HG02759 (cell line): ENCODE measurements around the gene GPR137.
A peak's percentile ranks its signal among the peaks of the same experiment; 100 is the strongest.

Source experiments
- ATAC-seq: cut with Tn5 transposase; IDR thresholded peaks from one replicate; pipeline ENCODE4 v1.9.1; 2021; ENCODE audit warnings: mild to moderate bottlenecking, moderate library complexity; ENCODE audit not compliant: unreplicated experiment

GPR137 gene

GRCh38 chr11:64284048-64284961 lies 1.3 kb upstream of the GPR137 start, which contains the start of gene BAD:
TSS of gene BAD (minus strand) at chr11:64284665. CDS start at chr11:64284368, 297 bp downstream.
- peak; percentile 74 for ATAC-seq

GRCh38 chr11:64285885-64286800 lies 495 bp downstream of the GPR137 start:
- peak; percentile 0 for ATAC-seq

- ATAC-seq, result no peak
These were observed 1.1 kb downstream of the GPR137 start for GRCh38 chr11:64286801-64287159.

DNA sequence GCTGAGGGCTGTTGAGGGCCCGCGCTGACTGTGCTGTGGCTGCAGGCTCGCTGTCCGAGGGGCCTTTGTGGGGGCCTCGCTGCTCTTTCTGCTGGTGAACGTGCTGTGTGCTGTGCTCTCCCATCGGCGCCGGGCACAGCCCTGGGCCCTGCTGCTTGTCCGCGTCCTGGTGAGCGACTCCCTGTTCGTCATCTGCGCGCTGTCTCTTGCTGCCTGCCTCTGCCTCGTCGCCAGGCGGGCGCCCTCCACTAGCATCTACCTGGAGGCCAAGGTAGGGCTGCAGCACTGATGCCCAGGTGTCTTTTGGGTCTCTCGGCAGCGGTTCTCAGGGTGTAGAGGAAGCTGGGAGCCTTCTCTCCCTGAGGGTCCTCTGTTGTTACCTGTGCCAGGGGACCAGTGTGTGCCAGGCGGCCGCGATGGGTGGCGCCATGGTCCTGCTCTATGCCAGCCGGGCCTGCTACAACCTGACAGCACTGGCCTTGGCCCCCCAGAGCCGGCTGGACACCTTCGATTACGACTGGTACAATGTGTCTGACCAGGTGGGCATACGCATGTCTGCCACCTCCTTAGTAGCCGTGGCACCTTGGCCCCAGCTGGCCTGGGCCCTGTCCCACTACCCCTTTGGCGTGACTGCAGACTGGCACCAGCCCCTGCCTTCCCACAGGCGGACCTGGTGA lies 2.2 kb downstream of the GPR137 start:
- no peak for ATAC-seq

- no peak for ATAC-seq
These were observed 2.7 kb downstream of the GPR137 start for GRCh38 chr11:64288353-64288750.

DNA sequence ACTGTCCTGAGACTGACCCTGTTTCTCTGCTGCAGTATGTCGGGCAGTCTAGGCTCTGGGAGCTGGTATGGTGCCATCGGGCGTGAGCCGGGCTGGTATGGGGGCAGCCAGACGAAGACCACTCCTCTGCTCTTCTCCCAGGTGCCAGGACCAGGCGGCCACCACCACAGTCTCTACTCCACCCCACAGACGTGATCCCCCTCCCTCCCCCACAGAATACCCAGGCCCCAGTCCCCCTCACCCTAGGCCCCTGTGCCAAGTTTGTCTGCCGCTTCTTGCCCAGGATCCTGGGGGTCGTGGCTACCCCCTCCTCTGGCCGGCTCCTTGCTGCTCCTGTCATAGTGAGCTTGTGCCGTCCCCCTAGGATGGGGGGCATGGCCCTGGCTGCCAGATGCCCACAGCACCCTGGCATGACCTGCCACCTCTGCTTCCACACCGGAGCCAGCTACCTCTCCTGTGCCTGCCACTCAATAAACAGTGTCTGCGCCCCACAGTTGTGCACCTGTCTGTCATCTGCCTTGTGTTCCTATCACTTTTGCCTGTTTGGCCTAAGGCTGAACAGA lies 3.4 kb downstream of the GPR137 start:
- no peak for ATAC-seq

- no peak for ATAC-seq
These were observed 5.0 kb downstream of the GPR137 start for GRCh38 chr11:64290352-64291261.

DNA sequence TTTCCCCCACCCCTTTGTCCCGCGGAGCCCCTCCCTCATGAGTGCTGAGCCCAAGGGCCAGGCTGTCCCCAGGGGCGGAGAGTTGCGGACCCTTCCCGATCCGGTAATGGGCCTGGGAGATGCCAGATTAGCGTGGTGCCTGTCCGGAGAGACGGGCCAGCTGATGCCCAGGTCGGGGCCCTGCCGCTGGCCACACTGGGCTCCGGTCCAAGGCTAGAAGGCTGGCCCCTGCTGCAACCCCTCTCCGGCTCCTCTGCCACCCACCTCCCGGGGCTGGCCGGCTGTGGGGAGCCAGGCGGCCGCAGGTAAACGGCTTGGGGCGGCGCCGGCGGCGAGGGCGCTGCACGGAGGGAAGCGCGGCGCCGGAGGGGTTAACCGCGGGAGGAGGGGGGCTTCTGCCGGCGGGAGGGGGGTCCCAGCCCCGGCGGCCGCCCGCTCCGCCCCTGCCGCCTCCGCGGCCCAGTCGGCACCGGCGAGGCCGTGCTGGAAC lies 5.7 kb downstream of the GPR137 start, which contains the start of gene KCNK4:
Gene KCNK4 (plus strand): TSS at position 41 of the 490 bp plus-strand sequence. CDS start 1,717 bp downstream, outside the sequence.
- ATAC-seq, result no peak

GRCh38 chr11:64291752-64292459 lies 6.3 kb downstream of the GPR137 start:
- no peak for ATAC-seq

DNA sequence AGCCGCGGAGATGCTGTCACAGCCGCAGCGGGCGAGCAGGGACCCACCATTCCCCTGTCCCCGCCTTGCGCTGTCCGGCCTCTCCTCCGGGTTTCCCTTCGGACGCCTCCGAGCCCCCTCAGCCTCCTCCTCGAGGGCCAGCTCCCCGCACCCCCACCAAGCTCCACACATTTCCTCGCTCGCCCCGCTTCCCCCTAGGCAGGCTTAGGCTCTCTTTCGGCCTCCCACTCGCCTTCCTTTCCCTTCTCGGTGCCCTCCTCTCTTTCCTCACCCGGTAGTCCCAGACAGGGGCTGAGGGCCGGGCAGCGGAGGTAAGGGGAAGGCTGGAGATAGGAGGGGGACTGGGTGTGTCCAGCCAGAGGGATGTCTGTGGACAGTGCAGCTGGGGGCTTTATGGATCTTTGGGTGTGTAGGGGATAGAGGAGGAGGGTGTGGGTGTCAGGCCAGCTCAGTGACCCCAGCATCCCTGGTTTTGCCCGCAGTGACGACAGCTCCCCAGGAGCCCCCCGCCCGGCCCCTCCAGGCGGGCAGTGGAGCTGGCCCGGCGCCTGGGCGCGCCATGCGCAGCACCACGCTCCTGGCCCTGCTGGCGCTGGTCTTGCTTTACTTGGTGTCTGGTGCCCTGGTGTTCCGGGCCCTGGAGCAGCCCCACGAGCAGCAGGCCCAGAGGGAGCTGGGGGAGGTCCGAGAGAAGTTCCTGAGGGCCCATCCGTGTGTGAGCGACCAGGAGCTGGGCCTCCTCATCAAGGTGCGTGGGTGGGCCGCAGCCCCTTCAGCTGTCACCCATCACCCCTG lies 7.0 kb downstream of the GPR137 start:
- no peak for ATAC-seq

GRCh38 chr11:64294774-64295173 lies 9.1 kb downstream of the GPR137 start:
- ATAC-seq, result no peak

DNA sequence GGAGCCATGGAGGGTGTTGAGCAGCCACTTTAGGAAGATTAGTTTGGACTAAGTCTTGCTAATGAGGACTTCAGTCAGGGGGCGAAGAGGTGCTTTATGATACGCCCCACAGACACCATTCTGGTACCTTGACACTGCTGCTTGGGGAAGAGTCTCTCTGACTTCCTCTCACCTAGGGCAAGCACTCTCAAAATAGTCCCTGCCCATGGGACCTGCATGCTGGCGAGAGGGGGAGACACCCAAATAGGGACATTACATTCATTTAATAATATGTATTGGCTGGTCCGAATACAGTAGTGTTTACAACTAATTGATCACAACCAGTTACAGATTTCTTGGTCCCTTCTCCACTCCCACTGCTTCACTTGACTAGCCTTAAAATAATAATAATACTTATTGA lies 10.1 kb downstream of the GPR137 start:
- ATAC-seq, result no peak

DNA sequence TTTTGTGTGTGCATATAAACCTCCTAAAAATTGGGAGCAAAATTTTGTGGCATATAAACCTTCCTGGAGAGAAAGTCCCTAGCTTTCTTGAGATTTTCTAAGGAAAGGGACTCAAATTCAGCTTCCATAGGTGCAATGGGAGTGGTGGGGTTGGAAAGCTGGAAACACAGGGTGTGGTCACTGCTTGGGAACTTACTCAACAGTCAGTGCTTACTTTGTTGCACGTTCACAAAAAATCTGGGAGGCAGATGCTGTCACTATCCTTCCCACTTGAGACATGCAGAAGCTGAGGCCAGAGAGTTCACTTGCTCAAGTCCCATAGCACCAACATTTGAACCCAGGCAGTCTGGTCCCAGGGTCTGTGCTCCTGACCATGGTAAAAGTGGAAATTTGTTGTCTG lies 10.6 kb downstream of the GPR137 start:
- no peak for ATAC-seq

DNA sequence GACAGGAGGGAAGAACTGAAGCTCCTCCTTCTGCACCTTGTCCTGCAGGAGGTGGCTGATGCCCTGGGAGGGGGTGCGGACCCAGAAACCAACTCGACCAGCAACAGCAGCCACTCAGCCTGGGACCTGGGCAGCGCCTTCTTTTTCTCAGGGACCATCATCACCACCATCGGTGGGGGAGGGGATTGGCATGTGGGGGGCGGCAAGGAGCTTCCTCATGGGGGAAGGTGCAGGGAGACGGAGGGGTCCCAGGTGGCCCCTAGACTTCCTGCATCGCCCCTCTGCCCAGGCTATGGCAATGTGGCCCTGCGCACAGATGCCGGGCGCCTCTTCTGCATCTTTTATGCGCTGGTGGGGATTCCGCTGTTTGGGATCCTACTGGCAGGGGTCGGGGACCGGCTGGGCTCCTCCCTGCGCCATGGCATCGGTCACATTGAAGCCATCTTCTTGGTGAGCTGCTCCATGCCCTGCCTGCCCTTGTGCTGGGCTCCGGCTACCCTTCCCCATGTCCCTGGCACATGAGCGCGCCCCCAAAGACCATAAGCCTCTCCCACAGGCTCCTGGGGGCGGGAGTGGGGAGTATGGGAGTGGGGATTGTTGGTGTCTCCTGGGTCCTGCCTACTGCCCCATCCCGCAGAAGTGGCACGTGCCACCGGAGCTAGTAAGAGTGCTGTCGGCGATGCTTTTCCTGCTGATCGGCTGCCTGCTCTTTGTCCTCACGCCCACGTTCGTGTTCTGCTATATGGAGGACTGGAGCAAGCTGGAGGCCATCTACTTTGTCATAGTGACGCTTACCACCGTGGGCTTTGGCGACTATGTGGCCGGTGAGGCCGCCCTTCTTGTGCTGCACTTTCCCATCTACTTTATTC lies 11.4 kb downstream of the GPR137 start:
- no peak for ATAC-seq

DNA sequence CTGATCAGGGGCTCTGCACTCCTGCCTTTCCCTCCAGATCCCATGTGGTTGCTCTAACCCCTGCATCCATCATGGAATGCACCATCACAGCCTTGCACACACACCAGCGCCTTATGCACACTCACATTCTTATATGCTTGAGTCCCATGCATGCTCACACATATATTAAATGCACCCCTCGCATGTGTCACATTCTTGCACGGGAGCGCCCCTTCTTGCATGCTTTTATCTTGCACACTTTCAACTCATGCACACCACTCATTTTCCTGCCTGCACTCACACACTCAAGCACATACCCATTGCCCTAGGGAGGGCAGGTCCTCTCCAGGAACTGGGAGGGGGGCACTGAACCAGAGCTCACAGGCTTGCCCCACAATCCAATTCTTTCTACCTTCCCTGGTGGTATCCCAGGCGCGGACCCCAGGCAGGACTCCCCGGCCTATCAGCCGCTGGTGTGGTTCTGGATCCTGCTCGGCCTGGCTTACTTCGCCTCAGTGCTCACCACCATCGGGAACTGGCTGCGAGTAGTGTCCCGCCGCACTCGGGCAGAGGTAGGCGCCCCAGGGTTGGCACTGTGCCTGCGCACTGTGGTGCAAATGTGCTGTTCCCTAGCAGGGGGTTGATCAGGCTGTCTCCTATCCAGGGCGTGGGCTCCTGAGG lies 12.2 kb downstream of the GPR137 start:
- no peak for ATAC-seq
